ENCODE measurements around the gene ZFAND3. TPM values are rescaled to one million over a fixed set of nuclear protein-coding genes. Genes with fewer than 3 reads are reported as not detected.

ZFAND3 gene
- polyA plus RNA-seq, 1 donor (not counting 4 experiments of a cell fraction or from before 2014, with no cell fraction given), result 19.6 TPM

GRCh38 chr6:38155144-38155543, 335.6 kb downstream of the ZFAND3 start:
- Histone ChIP-seq H3K27ac (ENCODE audit: control insufficient read depth, insufficient read depth, low read length) (no peak overlapping the region), H3K9me1 (ENCODE audit: control insufficient read depth, extremely low read depth, insufficient read depth, low read length) (no peaks in the 10 kb centered on the region), H3K79me2 (ENCODE audit: control insufficient read depth, insufficient read depth, low read length) (no peaks in the 10 kb centered on the region), H3K36me3 (ENCODE audit: control insufficient read depth in 2 of 2, extremely low read depth in 1 of 2, insufficient read depth in 2 of 2, low read length in 2 of 2) (peaks cover 9 to 17% of the 10 kb centered on the region in 2 experiments), H4K20me1 (ENCODE audit: control insufficient read depth, extremely low read depth, insufficient read depth, low read length) (no peaks in the 10 kb centered on the region), H3K9me3 (ENCODE audit: control insufficient read depth, low read depth, low read length) (no peaks in the 10 kb centered on the region), H3K27me3 (ENCODE audit: control insufficient read depth, extremely low read depth, insufficient read depth, low read length) (no peaks in the 10 kb centered on the region), H3K4me2 (ENCODE audit: control insufficient read depth, extremely low read depth, insufficient read depth, low read depth, low read length) (no peak overlapping the region), H3K4me3 (ENCODE audit: control insufficient read depth in 2 of 3, extremely low read depth in 1 of 3, insufficient read depth in 2 of 3, low read depth in 1 of 3, low read length in 3 of 3) (no peak overlapping the region), H2AFZ (ENCODE audit: control insufficient read depth, low read length) (no peak overlapping the region), H3K4me1 (ENCODE audit: control insufficient read depth, extremely low read depth, insufficient read depth, low read length) (no peaks in the 10 kb centered on the region), H3K9ac (ENCODE audit: control insufficient read depth, extremely low read depth, insufficient read depth, low read length) (no peak overlapping the region)
- no peak for FAIRE-seq
- no peak for TF ChIP-seq CTCF (optimal IDR thresholded peaks at IDR 0.05 in 1 of 3, IDR thresholded peaks at IDR 0.05 in 1 of 3, conservative IDR thresholded peaks at IDR 0.05 in 1 of 3; ENCODE audit: extremely low read depth in 1 of 3, insufficient read depth in 2 of 3, low read length in 3 of 3)
- no peak for TF ChIP-seq EZH2 (IDR thresholded peaks at IDR 0.05; ENCODE audit: low read length)
- dilution Hi-C loops (cut with MboI; ENCODE audit: extremely low pct_ligation_motif_present, low sequenced_read_pairs), result no loop called here
- DNase-seq (ENCODE audit: low read depth, low spot score), result no peak

- H3K27me3 ChIP-seq (ENCODE audit: control insufficient read depth, extremely low read depth, insufficient read depth, low read length), result no peaks in the 10 kb centered on the region
- no peaks in the 10 kb centered on the region for H3K4me1 ChIP-seq (ENCODE audit: control insufficient read depth, extremely low read depth, insufficient read depth, low read length)
- peaks cover 9 to 17% of the 10 kb centered on the region in 2 experiments for H3K36me3 ChIP-seq (ENCODE audit: control insufficient read depth in 2 of 2, extremely low read depth in 1 of 2, insufficient read depth in 2 of 2, low read length in 2 of 2)
- no peak overlapping the region for H2AFZ ChIP-seq (ENCODE audit: control insufficient read depth, low read length)
- H3K27ac ChIP-seq (ENCODE audit: control insufficient read depth, insufficient read depth, low read length), result no peak overlapping the region
- FAIRE-seq (no peak), DNase-seq (ENCODE audit: low read depth, low spot score) (no peak)
- no peak overlapping the region for H3K4me2 ChIP-seq (ENCODE audit: control insufficient read depth, extremely low read depth, insufficient read depth, low read depth, low read length)
- no peaks in the 10 kb centered on the region for H4K20me1 ChIP-seq (ENCODE audit: control insufficient read depth, extremely low read depth, insufficient read depth, low read length)
- no peaks in the 10 kb centered on the region for H3K9me1 ChIP-seq (ENCODE audit: control insufficient read depth, extremely low read depth, insufficient read depth, low read length)
- dilution Hi-C loops (cut with MboI; ENCODE audit: extremely low pct_ligation_motif_present, low sequenced_read_pairs), result no loop called here
- H3K9me3 ChIP-seq (ENCODE audit: control insufficient read depth, low read depth, low read length), result no peaks in the 10 kb centered on the region
- TF ChIP-seq CTCF (optimal IDR thresholded peaks at IDR 0.05 in 1 of 3, IDR thresholded peaks at IDR 0.05 in 1 of 3, conservative IDR thresholded peaks at IDR 0.05 in 1 of 3; ENCODE audit: extremely low read depth in 1 of 3, insufficient read depth in 2 of 3, low read length in 3 of 3) (no peak), EZH2 (IDR thresholded peaks at IDR 0.05; ENCODE audit: low read length) (no peak)
- H3K79me2 ChIP-seq (ENCODE audit: control insufficient read depth, insufficient read depth, low read length), result no peaks in the 10 kb centered on the region
- H3K4me3 ChIP-seq (ENCODE audit: control insufficient read depth in 2 of 3, extremely low read depth in 1 of 3, insufficient read depth in 2 of 3, low read depth in 1 of 3, low read length in 3 of 3), result no peak overlapping the region
- H3K9ac ChIP-seq (ENCODE audit: control insufficient read depth, extremely low read depth, insufficient read depth, low read length), result no peak overlapping the region
Measured at GRCh38 chr6:38155621-38156204, 336.2 kb downstream of the ZFAND3 start.

Measured in keratinocyte (primary cell).